T-helper 2 cell treated with Interferon-gamma antibody and Interleukin-4, amounts not matched to agents 100 ng/mL and 5 ng/mL, for 36 hours (primary cell): ENCODE results near the gene DDX25. TPM values are rescaled to one million over a fixed set of nuclear protein-coding genes. Genes with fewer than 3 reads are reported as not detected.

Experiments
- intact Hi-C: fragments of 100-400 bp; cut with micrococcal nuclease; formaldehyde crosslinking; loops from one replicate; pipeline ENCODE4 v1.15.1; 2023
- total RNA-seq: library from RNA; stranded (reverse); gene quantifications from 2 replicates; pipeline ENCODE4 v1.2.3, GENCODE V29; 2022

Gene DDX25
- total RNA-seq, 1 donor from 2014 or later: not detected

DNA sequence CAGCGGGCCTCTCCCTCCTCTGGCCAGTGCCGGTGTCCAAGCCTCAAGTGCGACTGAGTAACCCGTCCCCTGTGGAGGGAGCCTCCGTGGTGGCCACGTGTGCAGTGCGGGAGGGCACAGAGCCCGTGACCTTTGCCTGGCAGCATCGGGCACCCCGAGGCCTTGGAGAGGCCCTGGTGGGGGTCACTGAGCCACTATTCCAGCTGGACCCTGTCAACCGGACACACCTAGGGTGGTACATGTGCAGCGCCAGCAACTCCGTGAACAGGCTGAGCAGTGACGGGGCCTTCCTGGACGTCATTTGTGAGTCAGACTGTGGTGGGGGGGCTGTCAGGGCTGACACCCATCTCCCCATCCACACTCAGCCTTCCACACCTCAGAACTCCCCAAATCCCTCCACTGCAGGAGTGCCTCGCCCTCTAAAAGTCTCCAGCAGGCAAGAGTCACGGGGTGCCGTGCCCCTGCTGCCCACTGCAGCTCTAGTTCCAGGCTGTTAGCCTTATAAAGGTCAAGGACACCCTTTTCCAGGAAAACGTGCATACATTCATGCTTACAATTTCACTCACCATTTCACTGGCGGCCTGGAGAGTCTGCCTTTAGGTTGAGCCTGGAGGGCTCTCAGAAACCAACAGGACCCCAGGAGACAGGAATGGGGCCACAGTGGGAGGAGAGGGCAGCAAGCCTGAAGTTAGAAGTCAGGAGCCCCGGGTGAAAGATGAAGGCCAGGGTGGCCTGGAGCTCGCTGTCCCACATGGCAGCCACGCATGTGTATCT lies 44.2 kb downstream of the DDX25 start:
- intact Hi-C loops: no loop called here

DNA sequence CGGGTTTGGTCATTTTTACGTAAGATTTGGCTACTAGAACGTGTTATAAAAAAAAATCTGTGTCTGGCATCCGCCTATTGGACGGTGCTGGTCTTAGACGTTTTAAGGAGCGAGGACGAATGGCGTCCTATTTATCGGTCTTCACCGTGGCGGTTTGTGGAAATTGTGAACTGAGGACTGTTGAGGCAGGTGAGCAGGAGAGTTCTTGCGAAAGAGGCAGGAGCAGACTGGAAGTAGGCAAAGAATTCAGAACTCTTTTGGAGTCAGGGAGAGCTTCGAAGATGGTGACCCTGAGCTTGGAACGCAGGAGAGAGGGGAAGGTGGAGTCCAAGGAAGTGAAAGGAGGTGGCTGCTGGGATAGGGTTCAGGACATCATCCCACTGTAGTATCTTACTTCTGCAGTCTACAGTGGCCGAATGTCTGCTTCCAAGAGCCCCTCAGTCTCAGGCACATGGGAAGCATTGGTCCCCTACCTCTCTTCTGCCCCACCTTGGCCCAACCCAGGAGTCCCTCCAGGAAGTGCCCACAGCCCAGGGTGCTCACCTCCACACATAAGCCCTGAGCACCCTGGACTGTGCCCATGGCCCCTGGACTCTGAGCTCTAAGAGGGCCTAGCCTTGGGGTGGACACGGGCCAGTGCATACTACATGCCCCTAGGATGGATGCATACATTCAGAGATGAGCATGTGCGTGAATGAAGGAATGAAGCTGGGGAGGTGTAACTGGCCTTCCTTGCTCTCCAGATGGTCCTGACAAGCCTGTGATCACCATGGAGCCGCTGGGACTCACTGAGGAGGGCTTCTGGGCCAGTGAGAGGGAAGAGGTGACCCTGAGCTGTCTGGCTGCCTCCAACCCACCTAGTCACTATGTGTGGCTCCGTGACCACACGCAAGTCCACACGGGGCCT lies 45.2 kb downstream of the DDX25 start:
- intact Hi-C loops: no loop called here

DNA sequence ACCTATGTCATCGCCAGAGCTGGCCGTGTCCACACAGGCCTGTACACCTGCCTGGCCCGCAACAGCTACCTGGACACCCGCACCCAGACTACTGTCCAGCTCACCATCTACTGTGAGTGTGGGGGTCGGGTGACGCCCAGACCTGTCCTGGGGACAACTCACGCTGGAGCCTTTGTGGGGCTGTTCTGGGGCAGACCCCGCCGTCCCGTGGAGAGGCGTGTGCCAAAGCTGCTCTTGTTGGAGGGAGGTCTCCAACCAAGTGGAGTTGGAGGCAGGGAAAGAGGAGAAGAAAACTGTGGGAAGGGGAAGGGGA lies 45.8 kb downstream of the DDX25 start:
- intact Hi-C loops: no loop called here

DNA sequence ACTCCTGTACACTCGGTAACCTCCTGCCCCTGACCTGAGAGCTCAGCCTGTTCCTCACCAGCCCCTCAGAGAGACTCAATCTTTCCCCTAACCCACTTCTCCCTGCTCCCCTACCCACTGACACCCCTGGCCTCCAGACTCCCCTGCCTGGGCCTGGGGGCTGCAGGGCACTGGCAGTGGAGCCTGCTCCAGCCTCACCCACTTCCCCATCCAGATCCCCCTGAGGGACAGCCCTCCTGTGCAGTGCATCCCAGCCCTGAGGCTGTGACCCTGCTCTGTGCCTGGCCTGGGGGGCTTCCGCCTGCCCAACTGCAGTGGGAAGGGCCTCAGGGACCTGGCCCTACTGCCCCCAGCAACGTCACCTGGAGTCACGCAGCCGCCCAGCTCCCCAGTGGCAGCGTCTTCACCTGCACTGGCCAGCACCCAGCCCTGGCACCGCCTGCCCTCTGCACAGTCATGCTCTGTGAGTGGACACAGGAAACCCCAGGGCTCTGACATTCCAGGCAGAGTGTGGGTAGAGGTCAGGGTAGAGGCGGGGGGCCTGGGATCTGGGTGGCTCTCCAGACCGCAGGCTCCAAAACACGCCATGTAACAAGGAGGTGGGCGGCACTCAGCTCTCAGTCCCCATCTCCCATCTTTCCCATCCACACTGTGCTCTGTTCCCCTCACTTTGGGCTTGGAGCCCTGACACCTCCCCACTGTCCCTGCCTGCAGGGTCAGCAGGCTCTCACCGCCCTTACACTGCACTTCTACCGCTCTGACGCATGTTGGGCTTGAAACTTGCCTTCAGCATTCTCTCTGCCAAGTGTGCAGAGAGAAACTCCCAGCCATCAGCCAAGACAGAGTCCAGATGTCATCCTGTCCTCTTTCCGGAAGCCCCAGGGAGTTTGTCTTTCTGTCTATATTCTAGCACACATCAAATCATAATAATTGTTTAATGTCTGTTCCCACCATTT lies 46.7 kb downstream of the DDX25 start:
- intact Hi-C loops: no loop called here

DNA sequence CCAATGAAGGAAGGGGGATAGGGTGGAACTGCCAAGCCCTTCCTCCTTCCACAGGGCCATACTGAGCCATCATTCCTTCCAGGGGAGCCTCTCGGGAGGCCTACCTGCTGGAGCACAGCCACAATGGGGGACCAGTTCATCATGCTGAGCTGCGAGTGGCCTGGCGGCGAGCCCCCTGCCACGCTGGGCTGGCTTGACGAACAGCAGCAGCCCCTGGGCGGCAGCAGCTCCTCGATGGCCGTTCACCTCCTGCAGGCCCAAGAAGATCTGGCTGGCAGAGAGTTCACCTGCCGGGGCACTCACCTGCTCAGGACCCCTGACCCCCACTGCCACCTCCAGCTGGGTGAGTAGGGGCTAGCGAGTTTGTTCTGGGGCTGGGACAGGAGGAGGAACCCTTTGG lies 47.4 kb downstream of the DDX25 start:
- intact Hi-C loops: no loop called here

DNA sequence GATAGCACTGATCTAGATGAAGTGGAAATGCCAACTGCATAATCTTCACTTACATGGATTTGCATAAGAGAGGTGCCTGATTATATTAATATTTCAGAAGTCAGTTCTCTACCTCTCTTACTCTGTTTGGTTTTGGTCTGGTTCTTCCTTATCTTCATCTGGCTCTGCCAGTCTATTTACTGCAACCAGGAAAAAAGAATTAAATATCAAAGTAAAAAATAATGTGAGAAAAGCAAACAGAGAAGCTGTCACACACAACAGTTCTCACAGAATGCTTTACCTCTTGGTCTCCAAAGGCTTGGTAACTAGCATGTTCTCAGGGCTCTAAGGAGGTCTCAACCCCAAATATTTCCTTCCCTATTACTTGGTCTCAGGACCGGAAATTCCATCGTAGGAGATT lies 48.3 kb downstream of the DDX25 start:
- intact Hi-C loops: no loop called here

DNA sequence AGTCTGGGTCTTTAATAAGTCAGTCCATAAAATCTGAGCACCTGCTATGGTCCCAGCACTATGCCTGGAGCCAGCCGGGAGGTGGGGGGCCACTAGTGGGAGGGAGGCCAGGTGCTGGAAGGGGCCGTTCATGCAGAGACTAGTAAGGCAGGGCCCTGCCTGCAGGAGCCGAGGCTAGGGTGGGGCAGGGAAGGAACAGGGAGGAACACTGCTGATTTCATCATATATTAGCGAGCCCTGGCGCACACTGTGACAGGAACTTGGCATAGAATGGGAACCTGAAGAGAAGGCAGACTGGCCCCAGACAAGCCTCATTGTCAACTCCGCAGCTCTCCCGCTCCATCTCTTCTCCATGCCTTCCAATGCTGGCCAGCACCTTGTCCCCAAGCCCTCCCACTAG lies 48.7 kb downstream of the DDX25 start:
- intact Hi-C loops: no loop called here

DNA sequence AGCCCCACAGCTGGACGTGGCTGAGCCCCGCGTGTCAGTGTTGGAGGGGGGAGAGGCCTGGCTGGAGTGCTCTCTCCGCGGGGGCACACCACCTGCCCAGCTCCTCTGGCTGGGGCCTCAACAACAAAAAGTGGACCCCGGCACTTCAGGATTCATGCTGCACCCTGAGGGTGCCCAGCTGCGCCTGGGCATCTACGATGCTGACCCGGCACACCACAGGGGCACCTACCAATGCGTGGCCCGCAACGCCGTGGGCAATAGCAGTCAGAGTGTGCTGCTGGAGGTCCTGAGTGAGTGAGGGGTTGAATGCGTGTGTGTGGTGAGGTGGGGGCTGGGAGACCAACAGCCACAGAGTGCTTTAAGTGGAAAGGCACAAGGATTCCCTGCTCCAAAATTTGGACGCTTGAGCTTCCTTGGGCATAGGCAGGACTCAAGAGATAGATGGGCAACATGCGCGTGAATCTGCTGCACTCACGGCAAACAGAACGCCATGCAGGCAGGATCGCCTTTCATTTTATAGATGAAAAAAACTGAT lies 49.2 kb downstream of the DDX25 start:
- intact Hi-C loops: no loop called here

DNA sequence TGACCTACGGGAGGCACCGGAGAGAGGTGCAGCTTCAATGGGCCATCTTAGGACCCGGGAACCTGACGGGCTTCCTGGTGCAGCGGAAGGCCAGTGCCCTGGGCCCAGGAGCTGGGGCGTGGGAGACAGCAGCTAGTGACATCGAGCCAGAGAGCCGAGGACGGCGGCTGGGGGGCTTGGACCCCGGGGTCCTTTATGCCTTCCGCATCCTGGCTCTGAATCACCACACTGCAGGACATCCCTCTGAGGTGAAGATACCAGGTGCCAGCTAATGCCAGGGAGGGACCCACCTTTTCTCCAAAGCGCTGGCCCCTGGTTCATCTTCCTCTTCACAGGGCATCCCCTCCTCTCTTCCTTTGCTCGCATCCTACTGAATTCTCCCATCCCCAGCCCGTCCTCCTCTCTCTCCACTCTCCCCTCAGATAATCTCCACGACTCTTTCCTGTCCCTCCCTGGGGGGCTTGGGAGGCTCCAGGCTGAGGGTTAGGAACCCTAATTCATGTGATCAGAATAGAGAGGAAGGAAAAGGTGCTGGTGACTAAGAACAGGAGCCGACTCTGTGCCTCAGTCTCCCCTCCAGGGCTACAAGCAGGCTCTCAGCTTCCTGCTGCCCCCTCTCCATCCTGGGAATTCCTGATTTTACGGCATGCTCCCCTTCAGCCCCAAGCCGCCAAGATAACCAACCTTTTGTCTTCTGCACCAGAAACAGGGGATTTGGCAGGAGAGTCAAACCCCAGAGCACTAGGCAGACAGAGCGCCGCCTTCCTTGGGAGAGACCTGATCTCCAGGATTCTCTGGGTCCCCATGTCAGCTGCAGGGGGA lies 50.0 kb downstream of the DDX25 start:
- intact Hi-C loops: no loop called here

DNA sequence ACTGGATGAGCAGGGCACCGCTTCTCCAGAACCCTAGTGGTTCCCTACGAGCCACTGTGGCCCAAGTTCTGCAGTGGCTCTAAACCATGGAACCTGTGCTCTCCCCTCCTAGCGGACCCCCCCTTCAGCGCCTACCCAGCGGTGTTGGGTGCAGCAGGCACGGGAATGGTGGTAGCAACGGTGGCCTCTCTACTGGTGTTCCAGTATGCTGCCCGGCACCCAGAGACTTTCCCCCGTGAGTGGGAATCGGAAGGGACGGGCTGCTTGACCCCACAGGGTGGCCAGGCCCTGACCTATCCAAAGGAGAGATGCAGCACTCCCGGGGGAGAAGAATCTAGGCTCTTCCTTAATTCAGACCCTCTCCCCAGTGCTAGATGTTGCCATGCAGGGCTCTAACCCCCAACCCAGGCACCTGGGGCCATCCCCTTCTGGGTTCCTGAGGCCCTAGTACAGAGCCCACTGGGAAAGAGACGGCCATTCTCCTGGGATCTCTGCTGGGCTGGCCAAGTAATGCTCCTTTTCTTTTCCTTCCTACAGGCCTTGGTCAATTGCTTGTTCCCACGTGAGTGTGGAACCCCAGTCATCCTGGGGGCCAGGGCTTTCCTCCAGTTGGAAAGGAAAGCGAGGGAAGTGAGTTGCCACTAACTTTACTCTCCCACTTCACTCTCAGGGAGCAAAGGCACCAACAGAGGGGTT lies 50.8 kb downstream of the DDX25 start:
- intact Hi-C loops: no loop called here

DNA sequence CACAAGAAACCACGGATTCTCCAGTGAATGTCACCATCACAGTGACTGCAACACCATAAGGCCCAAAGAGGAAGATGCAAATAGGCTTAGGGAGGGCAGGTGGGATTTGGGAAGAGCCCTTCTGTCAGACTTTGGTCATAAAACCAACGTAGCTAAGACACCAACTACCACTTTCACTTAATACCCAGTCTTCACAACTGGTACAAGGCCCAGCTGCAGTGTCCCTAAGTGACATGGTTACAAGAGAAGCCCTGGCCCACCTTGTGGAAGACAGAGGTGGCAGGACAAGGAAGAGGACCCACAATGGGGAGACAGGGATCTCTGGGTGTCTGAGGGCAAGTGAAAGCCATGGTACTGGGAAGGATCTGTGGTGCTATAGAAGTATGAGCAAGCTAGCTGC lies 51.5 kb downstream of the DDX25 start:
- intact Hi-C loops: no loop called here

DNA sequence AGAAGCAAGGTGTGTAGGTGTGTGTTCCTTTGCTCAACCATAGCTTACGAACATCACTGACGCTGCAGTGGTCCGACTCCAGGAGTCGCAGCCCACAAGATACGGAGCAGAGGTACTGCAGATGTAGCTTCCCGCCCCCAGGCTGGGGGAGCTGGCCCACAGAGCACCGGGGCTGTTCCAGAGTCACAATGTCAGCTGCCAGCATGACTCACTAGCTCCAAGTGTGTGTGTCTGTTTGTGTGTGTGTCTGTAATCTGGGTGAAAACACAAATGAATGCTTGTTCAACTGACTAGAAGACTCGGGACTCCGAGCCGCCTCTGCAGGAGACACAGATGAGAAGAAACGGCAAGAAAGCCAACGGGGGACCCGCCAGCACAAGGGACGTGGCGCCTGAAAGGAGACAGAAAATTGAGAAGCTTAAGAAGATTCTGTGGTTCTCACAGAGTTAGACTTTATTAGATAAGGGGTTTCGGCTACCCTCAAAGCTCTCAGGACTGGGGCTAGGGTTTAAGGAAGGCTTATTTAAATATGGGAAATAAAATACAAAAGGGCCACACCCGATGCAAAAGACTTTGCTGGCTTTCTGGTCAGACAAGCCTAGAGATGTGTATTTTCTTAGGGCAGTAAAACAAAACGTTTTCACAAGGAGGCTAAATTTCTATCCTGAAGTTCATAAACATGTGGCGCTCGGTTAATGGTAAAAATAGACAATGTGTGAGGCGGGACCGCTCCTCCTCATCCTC lies 52.3 kb downstream of the DDX25 start:
- intact Hi-C loops: no loop called here

DNA sequence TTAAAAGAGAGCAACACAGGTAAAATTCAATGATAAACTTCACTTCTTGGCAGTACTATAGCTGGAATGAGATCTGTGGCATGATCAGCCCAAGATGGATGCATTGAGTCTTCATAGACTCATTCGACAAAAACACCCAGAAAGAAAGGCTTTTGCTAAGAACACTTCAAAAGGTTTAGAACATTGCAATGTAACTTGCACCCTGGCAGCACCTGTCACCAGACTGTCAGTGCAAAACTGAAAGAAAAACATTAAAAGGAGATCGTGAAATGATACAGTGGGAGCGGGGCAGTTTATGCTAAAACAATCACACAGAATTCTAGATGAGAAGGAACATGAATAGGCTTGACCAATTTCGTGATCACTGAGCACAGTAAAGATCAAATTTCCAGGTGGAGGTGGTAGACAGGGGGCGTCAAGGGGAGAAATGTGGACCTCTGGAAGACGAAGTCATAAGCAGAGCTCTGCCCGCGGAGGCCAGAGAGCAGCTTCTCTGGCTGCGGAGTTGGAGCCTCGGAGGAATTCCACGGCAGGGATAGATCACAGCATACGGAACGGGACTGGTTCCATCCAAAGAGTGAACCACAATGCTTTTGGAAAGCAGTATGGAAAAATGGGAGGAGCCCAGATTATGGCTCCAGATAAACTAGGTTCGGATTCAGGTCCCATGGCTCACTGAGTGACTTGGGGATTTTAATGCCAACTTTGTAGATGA lies 53.5 kb downstream of the DDX25 start:
- intact Hi-C loops: no loop called here

DNA sequence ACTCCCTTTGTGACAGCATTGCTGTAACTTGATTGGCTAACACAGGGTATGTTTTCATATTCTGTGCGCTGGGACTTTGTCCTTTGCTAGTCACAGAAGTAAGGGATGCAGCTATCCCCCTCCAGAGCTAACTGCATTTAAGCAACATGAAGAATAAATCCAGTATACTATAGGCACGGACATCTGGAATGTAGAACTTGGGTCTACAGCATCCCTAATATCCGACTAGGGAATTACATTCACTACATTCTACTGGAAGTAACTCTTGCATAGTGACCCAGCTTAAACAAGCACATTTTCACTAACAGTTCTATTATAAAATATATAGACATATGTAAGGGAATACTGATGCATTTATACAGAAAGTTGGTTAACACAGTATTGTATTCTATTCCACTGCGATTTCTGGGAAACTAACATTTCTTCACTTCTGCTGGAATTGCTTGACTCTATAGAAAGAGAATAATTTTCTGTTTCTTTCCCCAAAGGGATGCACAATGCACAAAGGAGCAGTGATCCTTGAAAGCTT lies 54.6 kb downstream of the DDX25 start:
- intact Hi-C loops: no loop called here

DNA sequence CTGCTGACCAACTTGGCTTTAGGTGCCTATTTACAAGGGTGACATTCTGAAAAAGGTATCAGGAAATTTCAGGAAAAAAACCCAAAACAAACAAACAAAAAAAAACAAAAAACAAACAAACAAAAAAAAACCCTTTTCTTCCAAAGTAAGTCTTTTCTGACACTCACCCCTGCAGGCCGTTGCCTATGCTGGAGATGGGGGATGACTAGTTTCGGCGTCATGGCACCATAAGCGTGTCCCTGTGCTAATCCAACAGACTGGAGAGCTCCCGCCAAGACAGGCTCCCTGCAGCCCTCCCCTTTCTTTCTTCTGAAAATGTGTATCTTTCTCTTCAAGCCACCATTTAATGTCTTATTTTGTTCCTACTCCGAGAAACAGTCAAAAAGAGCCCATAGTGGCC lies 55.2 kb downstream of the DDX25 start:
- intact Hi-C loops: no loop called here

DNA sequence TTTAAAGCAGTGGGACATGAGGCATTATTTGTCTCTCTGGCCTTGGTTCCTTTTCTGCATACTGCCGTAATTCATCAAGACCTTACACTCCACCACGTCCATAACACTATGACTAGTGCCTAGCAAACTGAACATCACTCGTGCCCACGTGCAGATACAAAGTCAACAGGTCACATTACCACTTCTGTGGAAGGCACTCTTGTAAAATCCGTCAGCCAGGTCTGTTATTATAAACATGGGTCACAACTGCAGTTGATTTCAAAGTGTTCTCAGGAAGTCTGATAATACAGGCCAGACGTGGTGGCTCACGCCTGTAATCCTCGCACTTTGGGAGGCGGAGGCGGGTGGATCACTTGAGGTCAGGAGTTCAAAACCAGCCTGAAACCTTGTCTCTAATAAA lies 55.6 kb downstream of the DDX25 start:
- intact Hi-C loops: no loop called here

DNA sequence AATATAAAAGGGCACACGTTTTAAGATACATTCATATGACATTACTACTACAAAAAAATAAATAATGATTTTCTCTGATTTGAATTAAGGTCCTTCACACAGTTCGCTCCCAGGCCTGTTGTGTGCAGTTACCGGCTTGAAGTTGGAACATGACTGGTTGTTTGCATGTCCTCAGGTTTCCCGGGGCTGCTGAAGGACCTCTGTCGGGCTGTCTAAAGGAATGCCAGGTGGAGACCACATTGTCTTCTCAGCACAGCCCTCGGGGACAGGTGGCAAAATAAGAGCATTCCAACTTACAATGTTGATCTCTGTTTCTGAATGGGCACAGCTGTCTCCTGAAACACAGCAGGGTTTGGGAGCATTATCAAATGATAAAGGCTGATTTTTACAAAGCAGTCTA lies 56.5 kb downstream of the DDX25 start:
- intact Hi-C loops: no loop called here

DNA sequence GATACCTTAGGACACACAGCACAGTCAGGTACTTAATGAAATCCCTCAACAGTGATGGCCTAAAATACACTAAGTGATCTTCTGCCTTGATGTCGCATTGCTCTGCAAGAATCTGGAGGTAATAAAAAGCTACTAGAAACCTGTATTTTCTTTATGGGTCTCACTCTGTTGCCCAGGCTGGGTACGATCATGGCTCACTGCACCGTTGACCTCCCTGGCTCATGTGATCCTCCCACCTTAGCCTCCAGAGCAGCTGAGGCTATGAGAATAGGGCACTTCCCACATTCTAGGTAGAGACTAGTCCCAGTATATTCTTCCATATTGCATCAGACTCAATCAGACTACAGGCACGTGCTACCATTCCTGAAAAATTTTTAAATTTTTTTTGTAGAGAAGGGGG lies 63.2 kb downstream of the DDX25 start:
- intact Hi-C loops: no loop called here
